SK-MEL-5 (cell line): ENCODE measurements around the gene THOP1. TPM values are rescaled to one million over a fixed set of nuclear protein-coding genes. Genes with fewer than 3 reads are reported as not detected.
"Not testable (repeated sequence)": the region's sequence is repeated elsewhere in the genome, so short reads cannot be mapped to it uniquely, and the experiment has no call there.

ENCODE experiments used
- DNase-seq: peaks from one replicate; pipeline ENCODE4 v3.0.0-alpha.2; 2016; ENCODE audit warnings: low read depth, low spot score
- in situ Hi-C: cut with HindIII; loops from 2 replicates; pipeline ENCODE4 v1.10.0; 2016; ENCODE audit warnings: low sequenced_read_pairs, high pct_unique_total_duplicates, low pct_unique_long_range_greater_than_20kb
- total RNA-seq: library from RNA; depleted of rRNA; stranded (reverse); fragments of >200 nt; shearing (Covaris generic); gene quantifications from 2 replicates; pipeline ENCODE4 v1.2.3, GENCODE V29; 2014

The THOP1 gene
- total RNA-seq, 1 experiment from 2014 or later: 131 TPM

DNA sequence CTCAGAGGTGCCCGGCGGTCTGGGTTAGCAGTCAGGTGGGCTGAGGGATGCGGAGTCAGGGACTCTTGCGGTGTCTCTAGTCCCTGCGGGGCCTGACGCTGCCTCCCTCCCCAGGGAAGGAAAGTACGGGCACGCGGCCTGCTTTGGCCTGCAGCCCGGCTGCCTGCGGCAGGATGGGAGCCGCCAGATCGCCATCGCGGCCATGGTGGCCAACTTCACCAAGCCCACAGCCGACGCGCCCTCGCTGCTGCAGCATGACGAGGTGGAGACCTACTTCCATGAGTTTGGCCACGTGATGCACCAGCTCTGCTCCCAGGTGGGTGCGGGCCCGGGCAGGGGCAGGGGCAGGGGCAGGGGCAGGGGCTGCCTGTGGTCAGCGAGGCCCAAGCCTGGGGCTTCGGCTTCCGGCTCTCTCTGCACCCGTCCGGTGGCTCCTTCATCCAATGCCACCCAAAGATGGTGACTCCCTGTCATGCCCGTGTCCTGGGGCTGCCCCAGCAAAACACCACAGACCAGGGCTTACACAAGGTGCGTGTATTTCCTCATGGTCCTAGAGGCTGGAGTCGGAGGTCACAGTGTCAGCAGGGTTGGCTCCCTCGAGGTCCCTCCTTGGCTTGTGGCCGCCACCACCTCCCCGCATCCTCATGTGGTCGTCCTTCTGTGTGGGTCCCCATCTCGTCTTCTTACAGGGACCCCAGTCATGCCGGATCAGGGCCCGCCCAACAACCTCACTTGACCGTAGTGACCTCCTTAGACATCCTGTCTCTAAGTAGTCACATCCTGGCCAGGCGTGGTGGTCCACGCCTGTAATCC lies 23.0 kb downstream of the THOP1 start:
- in situ Hi-C loops: no loop called here

DNA sequence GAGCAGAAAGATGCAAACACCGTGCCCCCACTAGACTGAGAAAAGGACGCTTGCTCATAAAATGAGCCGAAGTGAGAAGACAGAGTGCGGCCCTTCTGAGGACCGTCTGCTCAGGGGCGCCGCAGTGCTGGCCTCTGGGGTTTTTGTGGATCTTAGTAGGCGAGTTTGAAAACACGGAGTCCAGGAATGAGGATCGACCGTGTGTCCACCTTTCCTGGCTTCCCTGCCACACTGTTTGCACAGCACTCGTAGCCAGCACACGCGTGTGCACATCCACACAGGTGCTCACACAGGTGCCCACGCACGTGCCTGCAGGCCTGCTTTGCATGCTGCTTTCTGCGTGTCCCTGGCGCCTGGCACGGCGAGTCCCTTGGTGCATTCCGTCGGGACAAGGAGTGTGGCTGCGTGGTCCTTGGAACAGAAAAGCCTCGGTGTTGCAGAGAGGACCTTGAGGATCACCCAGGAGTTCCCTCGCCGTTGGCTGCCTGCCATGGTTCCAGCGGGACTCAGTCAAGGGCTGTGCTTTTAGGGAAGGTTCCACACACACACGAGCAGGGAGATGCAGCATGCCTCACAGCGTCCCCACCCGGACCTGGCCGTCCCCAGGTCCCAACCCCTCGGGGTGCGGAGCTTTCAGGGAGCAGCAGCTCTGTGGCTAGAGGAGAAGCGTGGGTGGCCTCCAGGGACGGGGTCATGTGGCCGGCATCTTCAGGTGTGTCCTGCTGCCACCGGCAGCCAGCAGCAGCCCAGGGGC lies 24.3 kb downstream of the THOP1 start:
- DNase-seq: no peak
- in situ Hi-C loops: no loop called here

More for the DNA sequence above, 23.0 kb downstream of the THOP1 start:
- DNase-seq: no peak

- DNase-seq: no peak
- in situ Hi-C loops: no loop called here
Measured at GRCh38 chr19:2810141-2811091, 25.1 kb downstream of the THOP1 start.

DNA sequence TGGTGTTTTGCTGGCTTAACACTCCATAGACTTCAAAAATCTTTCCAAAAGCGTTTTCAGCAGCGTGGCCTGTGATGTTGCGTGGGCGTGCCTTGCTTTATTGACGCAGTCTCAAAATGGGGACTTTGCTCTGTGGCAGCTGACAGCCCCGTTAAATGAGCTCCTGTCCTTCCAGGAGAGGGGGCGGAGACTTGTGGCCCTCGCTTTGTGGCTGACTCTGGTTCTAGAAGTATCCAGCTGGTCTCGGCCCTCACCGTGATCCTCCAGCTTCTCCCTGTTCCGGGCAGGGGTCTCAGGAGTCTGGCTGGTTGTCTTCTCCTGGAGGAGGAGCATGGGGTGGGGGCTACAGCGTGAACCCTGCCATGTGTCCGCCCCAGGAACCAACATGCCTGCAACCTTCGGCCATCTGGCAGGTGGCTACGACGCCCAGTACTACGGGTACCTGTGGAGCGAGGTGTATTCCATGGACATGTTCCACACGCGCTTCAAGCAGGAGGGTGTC lies 26.0 kb downstream of the THOP1 start:
- no peak for DNase-seq
- in situ Hi-C loops: no loop called here

DNA sequence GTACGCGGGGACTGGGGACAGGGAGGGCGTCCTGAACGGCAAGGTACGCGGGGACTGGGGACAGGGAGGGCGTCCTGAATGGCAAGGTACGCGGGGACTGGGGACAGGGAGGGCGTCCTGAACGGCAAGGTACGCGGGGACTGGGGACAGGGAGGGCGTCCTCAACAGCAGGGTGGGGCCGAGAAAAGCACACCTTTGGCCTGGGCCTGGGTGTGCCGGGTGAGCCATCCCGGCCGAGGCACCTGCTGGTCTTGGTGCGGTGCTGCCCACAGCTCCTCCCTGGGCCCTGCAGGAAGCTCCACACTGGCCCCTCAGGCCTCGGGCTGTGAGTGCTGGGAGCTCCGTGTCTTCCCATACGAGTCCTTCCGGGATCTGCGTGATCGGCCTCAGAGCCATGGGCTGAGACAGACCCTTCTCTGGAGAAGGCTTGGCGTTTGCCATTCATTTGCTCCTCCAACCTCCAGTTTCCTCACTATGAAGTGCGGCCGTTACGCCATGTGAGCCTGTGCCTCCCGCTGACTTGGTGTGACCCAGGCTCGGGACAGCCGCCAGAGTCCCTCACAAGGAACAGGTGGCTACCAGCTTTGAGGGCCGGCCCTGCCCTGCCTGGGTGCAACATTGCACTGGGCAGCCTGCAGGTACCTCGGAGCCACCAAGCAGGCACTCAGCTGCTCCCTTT lies 26.6 kb downstream of the THOP1 start:
- DNase-seq: no peak

DNA sequence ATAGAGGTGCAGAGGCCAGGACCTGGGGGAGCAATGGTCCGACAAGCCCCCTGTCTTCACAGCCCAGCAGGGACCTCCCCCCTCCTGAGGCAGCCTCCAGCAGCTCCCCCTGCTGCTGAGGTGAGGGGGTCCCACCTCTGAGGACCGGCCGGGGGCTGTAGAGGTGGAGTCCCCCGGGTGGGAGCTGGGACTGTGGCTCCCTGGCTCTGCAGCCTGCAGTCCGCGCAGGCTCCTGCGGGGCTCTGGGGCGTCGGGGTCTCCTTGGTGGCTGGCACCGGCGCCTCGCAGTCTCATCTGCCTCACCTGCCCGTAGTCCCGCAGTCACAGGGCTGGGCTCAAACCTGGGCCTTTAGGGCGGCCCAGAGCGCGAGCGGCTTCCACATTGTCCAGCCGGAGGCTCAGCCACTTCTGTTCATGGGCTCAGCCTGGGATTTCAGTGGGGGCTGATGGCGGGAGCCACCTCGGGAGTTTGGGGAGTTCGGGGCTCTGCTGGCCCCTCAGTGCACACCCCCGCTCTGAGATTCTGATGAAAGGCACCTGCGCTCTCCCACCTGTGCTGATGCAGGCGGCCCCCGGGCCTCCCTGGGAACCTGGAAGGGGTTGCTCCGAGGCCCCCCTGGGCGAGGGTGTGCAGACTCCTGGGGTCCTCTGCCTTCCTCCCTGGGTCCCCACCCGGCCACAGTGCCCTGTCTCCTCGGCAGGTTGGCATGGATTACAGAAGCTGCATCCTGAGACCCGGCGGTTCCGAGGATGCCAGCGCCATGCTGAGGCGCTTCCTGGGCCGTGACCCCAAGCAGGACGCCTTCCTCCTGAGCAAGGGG lies 27.3 kb downstream of the THOP1 start:
- in situ Hi-C loops: no loop called here
- no peak for DNase-seq

More for the DNA sequence above, 26.6 kb downstream of the THOP1 start:
- in situ Hi-C loops: no loop called here

DNA sequence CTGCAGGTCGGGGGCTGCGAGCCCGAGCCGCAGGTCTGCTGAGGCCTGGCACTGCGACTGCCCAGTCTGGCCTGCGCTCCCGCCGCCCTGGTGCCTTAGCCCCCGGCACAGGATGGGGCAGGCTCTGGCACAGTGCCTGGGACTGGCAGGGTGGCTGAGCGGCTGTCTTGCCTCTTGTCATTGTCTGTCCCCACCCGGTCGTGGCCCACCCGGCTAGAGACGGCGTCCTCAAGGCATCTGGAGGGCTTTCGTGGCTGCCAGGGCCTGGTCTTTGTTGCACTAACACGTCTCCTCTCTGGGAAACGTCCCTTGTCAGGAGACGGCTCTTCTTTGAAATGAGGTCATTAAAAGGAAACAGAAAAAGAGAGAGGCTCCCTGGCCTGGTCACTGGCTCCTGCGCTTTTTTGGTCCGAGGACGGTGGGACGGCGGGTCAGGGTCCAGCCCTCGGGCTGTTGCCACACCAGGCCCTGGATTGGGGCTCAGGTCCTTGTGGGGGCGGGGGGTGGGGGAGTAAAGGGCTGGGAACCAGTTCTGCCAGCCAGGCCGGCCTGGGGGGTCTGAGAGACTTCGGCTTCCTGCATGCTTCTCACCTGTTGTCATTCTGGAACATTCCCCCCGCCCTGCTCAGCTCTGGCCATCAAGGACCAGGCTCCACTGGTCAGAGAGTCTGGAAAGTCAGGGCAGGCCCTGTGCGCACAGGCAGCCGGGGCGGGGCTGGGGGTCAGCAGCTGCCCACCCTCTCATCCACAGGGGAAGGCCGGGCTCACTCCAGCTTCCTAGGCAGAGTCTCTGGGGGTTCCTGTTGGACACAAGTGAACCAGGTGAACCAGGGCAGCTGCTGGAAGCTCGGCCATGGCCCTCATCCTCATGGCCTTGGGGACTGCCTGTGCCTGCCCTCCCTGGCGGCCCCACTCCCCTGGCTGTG lies 28.2 kb downstream of the THOP1 start:
- DNase-seq: no peak
- in situ Hi-C loops: no loop called here

GRCh38 chr19:2814426-2814825 lies 29.1 kb downstream of the THOP1 start:
- no peak for DNase-seq
- in situ Hi-C loops: no loop called here

DNA sequence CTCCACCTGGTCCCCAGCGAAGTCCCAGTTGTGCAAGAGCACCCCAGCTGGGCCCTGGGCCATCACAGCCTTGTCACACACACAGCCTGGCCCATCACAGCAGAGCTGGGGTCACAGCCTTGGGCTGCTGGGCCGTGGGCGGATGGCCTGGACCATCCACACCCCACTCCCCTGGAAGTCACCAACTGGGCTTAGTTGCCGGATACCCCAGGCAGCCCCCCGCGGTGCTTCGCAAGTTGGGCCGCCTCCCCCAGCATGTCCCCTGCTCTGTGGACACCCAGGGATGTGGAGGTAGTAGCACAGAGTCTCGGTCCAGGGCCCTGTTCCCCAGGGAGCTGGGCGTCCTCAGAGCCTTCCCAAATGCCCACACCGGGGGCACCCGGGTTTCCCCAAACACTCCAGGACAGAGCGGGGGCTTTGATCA lies 29.9 kb downstream of the THOP1 start:
- in situ Hi-C loops: no loop called here
- no peak for DNase-seq

DNA sequence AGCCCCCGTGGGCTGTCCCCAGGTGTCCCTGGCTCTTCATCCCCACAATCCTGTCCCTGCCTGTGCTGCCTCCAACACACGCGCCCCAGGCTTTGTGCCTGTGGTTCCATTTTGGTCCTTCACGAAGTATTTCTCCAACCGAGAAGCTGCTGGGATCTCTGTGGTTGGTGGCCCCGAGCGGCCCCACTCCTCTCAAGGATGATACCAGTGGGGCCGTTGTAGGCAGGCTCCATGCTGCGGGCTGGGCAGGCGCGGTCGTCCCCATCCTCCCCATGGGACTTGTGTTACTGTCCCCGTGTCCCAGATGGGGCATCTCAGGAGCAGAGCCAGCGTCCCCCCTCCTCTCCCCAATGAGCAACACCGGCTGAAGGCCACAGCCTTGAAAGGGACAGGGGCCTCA lies 30.6 kb downstream of the THOP1 start:
- in situ Hi-C loops: no loop called here
- no peak for DNase-seq

- DNase-seq: no peak
- in situ Hi-C loops: no loop called here
Measured at GRCh38 chr19:2816641-2817040, 31.3 kb downstream of the THOP1 start.

GRCh38 chr19:2817237-2817829 lies 32.0 kb downstream of the THOP1 start:
- DNase-seq, in situ Hi-C loops: not testable (repeated sequence)

DNA sequence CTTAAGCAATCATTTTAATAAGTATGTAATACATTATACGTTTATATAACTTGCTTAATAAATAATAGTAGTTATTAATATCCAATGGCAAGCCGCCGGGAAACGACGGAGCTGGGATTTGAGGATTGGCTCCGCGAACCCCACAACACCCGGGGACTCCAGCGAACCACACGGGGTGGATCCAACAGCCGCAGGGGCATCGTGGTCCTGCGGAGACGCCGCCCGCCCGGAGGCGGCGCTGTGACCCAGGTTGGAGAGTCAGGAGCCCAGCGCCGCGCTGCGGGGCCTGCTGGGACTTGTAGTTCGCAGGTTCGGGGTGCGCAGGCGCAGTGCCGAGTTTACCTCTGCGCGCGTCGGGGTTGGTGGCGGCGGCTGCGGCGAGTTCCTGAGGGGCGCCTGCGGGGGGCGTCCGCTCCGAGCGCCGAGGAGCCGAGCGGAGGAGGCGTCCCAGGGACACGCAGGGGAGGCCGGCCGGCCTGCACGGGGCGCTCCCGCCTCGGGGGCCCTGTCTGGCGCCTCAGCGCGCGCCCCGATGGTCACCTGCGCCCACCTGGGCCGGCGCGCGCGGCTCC lies 34.3 kb downstream of the THOP1 start, which contains the start of gene ZNF554:
ZNF554 (plus strand) TSS at position 329 of the 572 bp plus-strand sequence; CDS start at position 533, 204 bp downstream.
- peak; percentile 91 for DNase-seq
- in situ Hi-C loops: no loop called here

GRCh38 chr19:2820112-2820702 lies 34.9 kb downstream of the THOP1 start:
- DNase-seq: no peak
- in situ Hi-C loops: no loop called here
